ENCODE measurements around the gene NAALADL2. TPM values are rescaled to one million over a fixed set of nuclear protein-coding genes. Genes with fewer than 3 reads are reported as not detected.

NAALADL2 gene
- total and polyA plus RNA-seq, 2 of the 4 experiments (the other 2 are of a cell fraction) = 3.8 to 19.2 TPM

DNA sequence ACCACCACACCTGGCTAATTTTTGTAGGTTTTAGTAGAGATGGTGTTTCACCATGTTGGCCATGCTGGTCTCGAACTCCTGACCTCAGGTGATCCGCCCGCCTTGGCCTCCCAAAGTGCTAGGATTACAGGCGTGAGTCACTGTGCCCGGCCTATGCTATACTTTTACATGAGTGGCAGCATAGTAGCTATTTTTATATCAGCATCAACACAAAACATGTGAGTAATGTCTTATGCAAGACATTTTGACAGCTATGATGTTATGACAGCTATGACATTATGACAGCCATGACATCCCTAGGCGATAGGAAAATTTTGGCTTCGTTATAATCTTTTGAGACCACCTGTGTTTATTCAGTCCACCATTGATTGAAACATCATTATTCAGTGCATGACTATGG is 4.1 kb upstream of the NAALADL2 start:
- H4K5ac ChIP-seq (ENCODE audit: low read depth, low read length) = no peak overlapping the region
- H3K4me2 ChIP-seq (ENCODE audit: low read depth, low read length) = no peak overlapping the region
- H2BK5ac ChIP-seq (ENCODE audit: low read depth, low read length, poor library complexity, severe bottlenecking) = no peak overlapping the region
- no peak overlapping the region for H3K56ac ChIP-seq (ENCODE audit: extremely low read depth, insufficient read depth, low read length)
- no peaks in the 10 kb centered on the region for H3K9me3 ChIP-seq (ENCODE audit: control insufficient read depth, insufficient read depth, low read length)
- H2BK120ac ChIP-seq (ENCODE audit: low read depth, low read length) = no peak overlapping the region
- no peak overlapping the region for H3K27ac ChIP-seq (ENCODE audit: insufficient read depth, low read length)
- no peak overlapping the region for H2BK20ac ChIP-seq (ENCODE audit: low read depth, low read length)
- TF ChIP-seq MXI1 (IDR thresholded peaks at IDR 0.05; ENCODE audit: borderline replicate concordance, low read depth, low read length) (no peak), CHD1 (IDR thresholded peaks at IDR 0.05; ENCODE audit: low read depth, low read length) (no peak), POLR2A (IDR thresholded peaks at IDR 0.05; ENCODE audit: low read depth, low read length) (no peak), BHLHE40 (IDR thresholded peaks at IDR 0.05; ENCODE audit: low read depth, low read length) (no peak), RAD21 (IDR thresholded peaks at IDR 0.05; ENCODE audit: low read length) (no peak), RCOR1 (IDR thresholded peaks at IDR 0.05; ENCODE audit: insufficient replicate concordance, low read length) (no peak), NFE2L2 (IDR thresholded peaks at IDR 0.05; ENCODE audit: low read depth, low read length) (no peak), FOS (IDR thresholded peaks at IDR 0.05; ENCODE audit: low read depth, low read length) (no peak)
- TF ChIP-seq, protein P1, sequence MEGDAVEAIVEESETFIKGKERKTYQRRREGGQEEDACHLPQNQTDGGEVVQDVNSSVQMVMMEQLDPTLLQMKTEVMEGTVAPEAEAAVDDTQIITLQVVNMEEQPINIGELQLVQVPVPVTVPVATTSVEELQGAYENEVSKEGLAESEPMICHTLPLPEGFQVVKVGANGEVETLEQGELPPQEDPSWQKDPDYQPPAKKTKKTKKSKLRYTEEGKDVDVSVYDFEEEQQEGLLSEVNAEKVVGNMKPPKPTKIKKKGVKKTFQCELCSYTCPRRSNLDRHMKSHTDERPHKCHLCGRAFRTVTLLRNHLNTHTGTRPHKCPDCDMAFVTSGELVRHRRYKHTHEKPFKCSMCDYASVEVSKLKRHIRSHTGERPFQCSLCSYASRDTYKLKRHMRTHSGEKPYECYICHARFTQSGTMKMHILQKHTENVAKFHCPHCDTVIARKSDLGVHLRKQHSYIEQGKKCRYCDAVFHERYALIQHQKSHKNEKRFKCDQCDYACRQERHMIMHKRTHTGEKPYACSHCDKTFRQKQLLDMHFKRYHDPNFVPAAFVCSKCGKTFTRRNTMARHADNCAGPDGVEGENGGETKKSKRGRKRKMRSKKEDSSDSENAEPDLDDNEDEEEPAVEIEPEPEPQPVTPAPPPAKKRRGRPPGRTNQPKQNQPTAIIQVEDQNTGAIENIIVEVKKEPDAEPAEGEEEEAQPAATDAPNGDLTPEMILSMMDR (conservative IDR thresholded peaks at IDR 0.05; ENCODE audit: low read depth, low read length) = no peak
- H3K9me1 ChIP-seq (ENCODE audit: insufficient read depth, low read length) = no peaks in the 10 kb centered on the region
- no peak overlapping the region for H2AK5ac ChIP-seq (ENCODE audit: low read depth, low read length)
- no peak overlapping the region for H3K4ac ChIP-seq (ENCODE audit: low read depth, low read length)
- no peak overlapping the region for H3K14ac ChIP-seq (replicated peaks; ENCODE audit: low read depth, low read length)
- no peak for DNase-seq
- H3K36me3 ChIP-seq (ENCODE audit: control insufficient read depth, insufficient read depth, low read length) = no peaks in the 10 kb centered on the region
- no peaks in the 10 kb centered on the region for H3K79me1 ChIP-seq (ENCODE audit: low read depth in 1 of 2, low read length in 2 of 2)
- H2BK15ac ChIP-seq (ENCODE audit: low read depth, low read length) = no peak overlapping the region
- no peak overlapping the region for H2AFZ ChIP-seq (replicated peaks; ENCODE audit: low read length, poor library complexity)
- WGBS, 2 experiments (ENCODE audit: extremely low coverage in 2 of 2, insufficient read length in 1 of 2) = no CpG with 5 or more reads among the region's 7 CpGs
- in situ Hi-C loops (cut with MboI; ENCODE audit: low sequenced_read_pairs) = no loop called here
- no TSS peak for BruUV-seq (replicated peaks)
- ChIA-PET POLR2A (ENCODE audit: unreplicated experiment) (no interaction called here), CTCF (no interaction called here)
- no peaks in the 10 kb centered on the region for H3K27me3 ChIP-seq (ENCODE audit: control insufficient read depth, insufficient read depth, low read length)
- H3K18ac ChIP-seq (ENCODE audit: low read depth, low read length) = no peak overlapping the region
- H3K23ac ChIP-seq (ENCODE audit: low read depth, low read length) = no peak overlapping the region
- no peak for ATAC-seq (ENCODE audit: low read depth)
- H2AK9ac ChIP-seq (replicated peaks; ENCODE audit: low read depth, low read length, poor library complexity) = no peak overlapping the region
- no peaks in the 10 kb centered on the region for H4K20me1 ChIP-seq (ENCODE audit: insufficient read depth, low read length)
- intact Hi-C loops (cut with micrococcal nuclease) = loop anchor here (10.0 kb wide), 1 partner anchor 290 kb away; no protein-coding TSS in a partner anchor
- H4K91ac ChIP-seq (ENCODE audit: insufficient read depth, low read depth, low read length) = no peak overlapping the region
- dilution Hi-C loops (cut with HindIII; ENCODE audit: low sequenced_read_pairs, unreplicated experiment) = no loop called here
- no peak overlapping the region for H3K4me3 ChIP-seq (ENCODE audit: insufficient read depth, low read depth, low read length)
- H3K4me1 ChIP-seq (ENCODE audit: control insufficient read depth, insufficient read depth, low read length) = no peaks in the 10 kb centered on the region; the same call in 1 of the 2 replicates
- no peak overlapping the region for H3K9ac ChIP-seq (ENCODE audit: low read depth, low read length)
- no peak overlapping the region for H4K8ac ChIP-seq (ENCODE audit: low read depth in 2 of 2, low read length in 2 of 2)

Data from IMR-90 (cell line).